NCI-H345 treated with DMSO at 0.1 percent for 48 hours (cell line): ENCODE measurements around the gene TIMM44.
"Not testable (repeated sequence)": the region's sequence is repeated elsewhere in the genome, so short reads cannot be mapped to it uniquely, and the experiment has no call there.

Source experiments
- DNase-seq: peaks from one replicate; lab custom pipeline; 2025; ENCODE audit not compliant: unreplicated experiment; lab: John Stamatoyannopoulos, UW

Gene TIMM44

DNA sequence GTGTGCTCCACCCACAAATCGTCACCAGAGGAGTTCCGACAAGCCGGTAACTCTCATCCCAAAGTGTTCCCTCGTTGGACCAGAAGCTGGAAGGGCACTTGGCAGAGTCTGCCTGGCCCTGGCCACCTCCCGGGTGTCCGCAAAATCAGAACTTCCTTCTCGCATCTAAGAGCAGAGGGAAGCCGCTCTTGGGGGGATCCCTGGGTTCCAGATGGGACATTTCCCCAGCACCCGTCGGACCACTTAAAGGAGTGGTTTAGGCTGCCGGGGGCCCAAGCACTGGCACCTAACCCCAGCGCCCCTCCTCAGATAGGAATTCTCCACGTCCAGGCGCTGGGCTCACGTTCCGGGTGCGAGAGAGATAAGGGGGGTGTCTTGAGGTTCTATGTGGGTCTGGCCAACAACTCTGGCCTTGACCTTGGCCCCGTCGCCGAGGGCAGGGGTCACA is 40.6 kb downstream of the TIMM44 start:
- DNase-seq: no peak

DNA sequence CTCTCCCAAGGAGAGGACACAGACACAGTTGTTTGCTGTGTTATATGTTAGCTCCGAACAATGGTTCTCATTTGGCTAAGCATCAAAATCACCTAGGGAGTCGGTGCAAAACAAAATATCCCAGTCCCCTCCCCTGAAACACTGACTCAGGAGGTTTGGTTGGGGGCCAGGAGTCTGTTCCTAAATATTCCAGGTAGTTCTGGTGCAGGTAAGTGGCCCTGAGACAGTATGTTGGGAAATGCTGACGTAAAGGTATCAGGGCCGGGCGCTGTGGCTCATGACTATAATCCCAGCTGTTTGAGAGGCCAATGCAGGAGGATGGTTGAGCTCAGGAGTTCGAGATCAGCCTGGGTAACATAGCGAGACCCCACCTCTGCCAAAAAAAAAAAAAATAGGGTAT is 42.1 kb downstream of the TIMM44 start:
- no peak for DNase-seq

DNA sequence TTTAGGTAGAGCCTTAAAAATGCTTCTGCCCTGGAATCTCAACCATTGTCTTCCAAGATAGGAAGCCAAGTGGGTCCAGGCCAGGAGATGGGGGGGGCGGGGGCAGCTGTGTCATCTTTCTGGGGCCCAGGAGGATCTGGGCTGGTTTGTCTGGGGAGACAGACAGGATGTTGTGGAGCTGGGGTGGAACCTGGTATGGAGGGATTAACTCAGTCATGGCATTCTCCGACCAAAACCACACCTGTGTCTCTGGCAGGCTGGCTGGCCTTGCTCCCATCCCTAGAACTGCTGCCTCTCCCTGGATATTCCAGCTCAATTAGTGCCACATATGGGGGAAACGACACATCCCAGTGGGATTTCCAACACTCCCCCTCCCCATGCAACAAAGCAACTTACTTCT is 42.5 kb downstream of the TIMM44 start:
- no peak for DNase-seq

DNA sequence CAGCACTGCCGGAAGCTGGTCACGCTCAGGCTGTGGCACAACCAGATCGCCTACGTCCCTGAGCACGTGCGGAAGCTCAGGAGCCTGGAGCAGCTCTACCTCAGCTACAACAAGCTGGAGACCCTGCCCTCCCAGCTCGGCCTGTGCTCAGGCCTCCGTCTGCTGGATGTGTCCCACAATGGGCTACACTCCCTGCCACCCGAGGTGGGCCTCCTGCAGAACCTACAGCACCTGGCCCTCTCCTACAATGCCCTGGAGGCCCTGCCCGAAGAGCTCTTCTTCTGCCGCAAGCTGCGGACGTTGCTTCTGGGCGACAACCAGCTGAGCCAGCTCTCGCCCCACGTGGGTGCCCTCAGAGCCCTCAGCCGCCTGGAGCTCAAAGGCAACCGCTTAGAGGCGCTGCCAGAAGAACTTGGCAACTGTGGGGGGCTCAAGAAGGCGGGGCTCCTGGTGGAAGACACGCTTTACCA is 43.0 kb downstream of the TIMM44 start:
- DNase-seq: no peak

DNA sequence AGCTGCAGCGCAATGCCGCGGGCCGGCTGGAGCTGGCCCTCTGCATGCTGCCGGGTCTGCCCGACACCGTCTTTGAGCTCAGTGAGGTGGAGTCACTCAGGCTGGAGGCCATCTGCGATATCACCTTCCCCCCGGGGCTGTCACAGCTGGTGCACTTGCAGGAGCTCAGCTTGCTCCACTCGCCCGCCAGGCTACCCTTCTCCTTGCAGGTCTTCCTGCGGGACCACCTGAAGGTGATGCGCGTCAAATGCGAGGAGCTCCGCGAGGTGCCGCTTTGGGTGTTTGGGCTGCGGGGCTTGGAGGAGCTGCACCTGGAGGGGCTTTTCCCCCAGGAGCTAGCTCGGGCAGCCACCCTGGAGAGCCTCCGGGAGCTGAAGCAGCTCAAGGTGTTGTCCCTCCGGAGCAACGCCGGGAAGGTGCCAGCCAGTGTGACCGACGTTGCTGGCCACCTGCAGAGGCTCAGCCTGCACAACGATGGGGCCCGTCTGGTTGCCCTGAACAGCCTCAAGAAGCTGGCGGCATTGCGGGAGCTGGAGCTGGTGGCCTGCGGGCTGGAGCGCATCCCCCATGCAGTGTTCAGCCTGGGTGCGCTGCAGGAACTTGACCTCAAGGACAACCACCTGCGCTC is 43.6 kb downstream of the TIMM44 start:
- no peak for DNase-seq

DNA sequence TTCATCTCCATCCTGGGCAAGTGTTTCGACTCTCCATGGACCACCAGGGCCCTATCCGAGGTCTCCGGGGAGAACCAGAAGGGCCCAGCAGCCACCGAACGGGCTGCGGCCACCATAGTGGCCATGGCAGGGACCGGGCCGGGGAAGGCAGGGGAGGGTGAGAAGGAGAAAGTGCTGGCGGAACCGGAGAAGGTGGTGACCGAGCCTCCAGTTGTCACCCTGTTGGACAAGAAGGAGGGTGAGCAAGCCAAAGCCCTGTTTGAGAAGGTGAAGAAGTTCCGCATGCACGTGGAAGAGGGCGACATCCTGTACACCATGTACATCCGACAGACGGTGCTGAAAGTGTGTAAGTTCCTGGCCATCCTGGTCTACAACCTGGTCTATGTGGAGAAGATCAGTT is 44.5 kb downstream of the TIMM44 start:
- no peak for DNase-seq

DNA sequence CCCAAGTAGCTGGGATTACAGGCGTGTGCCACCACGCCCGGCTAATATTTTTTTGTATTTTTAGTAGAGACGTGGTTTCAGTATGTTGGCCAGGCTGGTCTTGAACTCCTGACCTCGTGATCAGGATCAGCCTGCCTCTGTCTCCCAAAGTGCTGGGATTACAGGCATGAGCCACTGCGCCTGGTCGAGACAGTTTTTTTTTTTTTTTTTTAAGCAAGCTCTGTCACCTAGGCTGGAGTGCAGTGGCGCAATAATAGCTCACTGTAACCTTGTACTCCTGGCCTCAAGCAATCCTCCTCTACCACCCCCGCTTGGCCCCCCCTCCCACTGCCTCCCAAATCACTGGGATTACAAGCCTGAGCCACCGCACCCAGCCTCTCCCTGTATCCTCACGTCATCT is 46.2 kb downstream of the TIMM44 start:
- no peak for DNase-seq

DNA sequence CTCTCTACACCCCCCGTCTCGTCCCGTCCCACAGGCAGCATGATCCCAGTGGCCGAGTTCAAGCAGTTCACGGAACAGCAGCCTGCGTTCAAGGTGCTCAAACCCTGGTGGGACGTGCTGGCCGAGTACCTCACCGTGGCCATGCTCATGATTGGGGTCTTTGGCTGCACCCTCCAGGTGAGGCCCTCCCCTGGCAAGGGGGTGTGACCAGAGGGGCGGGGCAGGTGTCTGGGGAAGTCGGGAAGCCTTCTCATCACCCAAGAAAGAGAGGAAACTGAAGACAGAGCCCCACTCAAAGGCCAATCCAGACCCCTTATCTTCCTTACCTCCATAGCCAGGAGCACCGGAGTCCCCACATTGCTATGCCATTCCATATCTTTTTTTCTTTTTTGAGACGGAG is 47.9 kb downstream of the TIMM44 start:
- no peak for DNase-seq

GRCh38 chr19:7894612-7895309 is 48.7 kb downstream of the TIMM44 start:
- DNase-seq: no peak

DNA sequence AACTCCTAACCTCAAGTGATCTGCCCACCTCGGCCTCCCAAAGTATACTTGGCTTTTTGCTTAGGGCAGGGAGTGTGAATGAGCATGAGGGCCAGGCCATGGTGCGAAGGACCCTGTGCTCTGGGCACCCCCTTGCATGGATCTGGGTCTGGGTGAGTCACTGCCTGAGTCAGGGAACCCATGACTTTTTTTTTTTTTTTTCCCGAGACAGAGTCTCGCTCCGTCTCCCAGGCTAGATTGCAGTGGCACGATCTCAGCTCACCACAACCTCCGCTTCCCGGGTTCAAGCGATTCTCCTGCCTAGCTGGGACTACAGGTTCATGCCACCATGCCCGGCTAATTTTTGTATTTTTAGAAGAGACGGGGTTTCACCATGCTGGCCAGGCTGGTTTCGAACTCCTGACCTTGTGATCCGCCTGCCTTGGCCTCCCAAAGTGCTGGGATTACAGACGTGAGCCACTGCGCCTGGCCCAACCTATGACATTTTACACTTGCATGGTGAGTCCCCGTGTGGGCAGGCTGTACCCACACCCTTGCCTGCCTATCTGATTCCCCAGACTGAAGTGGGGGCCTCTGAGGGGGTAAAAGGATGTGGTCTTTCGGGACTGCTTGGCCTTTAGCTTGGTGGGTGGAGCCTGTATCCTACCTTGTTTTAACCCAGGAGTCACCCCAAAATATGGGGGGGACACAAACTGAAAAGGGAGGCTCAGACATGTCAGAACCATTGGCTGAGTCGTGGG is 49.9 kb downstream of the TIMM44 start:
- DNase-seq: not testable (repeated sequence)

DNA sequence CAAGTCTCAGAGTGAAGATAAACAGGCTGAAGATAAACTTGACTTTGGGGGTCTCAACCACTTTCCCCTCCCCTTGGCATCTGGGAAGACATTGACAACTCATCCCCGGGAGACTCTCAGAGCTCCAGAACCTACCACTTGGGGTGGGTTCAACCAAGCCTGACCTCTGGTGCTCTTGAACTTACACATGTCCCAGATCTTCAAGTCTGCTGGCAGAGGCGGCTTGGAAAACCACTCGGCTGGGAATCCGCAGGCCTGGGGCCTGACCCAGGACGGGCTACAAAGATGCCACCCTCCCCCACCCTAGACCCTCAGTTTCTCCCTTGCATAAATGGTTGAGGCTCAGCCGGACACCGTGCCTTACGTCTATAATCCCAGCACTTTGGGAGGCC is 54.6 kb downstream of the TIMM44 start:
- DNase-seq: no peak

- no peak for DNase-seq
Observed at GRCh38 chr19:7888145-7888825, 55.2 kb downstream of the TIMM44 start, which contains the start of gene LRRC8E. LRRC8E (plus strand) TSS chr19:7888510; CDS start chr19:7895604, 7,094 bp downstream.

- DNase-seq: no peak
Observed at GRCh38 chr19:7887408-7888144, 55.9 kb downstream of the TIMM44 start.

DNA sequence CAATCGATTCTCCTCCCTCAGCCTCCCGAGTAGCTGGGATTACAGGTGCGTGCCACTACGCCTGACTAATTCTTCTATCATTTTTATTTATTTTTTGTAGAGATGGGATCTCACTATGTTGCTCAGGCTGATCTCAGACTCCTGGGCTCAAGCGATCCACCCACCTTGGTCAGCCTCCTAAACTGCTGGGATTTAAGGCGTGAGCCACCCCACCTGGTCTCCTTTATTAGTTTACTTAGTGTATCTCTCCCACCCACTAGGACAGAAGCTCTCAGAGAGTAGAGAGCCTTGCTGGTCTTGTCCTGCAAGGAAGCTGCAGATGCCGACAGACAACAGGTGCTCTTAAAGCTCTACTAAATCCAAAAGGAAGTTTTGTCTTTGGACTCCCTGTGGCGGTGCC is 57.6 kb downstream of the TIMM44 start:
- no peak for DNase-seq

DNA sequence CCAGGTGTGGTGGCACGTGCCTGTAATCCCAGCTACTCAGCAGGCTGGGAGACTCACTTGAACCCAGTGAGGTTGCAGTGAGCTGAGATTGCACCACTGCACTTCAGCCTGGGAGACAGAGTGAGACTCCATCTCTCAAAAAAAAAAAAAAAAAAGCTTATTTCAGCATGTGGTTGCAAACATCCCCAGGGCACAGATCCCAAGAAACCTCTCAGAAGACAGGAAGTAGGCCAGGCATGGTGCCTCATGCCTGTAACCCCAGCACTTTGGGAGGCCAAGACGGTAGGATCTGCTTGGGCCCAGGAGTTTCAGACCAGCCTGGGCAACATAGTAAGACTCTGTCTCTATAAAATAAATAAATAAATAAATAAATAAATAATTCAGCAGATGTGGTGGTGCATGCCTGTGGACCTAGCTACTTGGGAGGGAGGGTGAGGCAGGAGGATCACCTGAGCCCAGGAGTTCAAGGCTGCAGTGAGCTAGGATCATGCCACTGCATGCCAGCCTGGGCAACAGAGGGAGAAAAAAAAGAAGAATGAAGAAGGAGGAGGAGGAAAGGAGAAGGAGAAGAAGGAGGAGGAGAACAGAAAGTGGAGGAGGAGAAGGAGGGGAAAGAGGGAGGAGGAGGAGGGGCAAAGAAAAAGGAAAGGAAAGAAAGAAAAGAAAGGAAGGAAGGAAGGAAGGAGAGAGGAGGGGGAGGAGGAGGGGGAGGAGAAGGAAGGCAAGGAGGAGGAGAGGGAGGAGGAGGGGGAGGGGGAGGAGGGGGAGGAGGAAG is 59.5 kb downstream of the TIMM44 start:
- no peak for DNase-seq

DNA sequence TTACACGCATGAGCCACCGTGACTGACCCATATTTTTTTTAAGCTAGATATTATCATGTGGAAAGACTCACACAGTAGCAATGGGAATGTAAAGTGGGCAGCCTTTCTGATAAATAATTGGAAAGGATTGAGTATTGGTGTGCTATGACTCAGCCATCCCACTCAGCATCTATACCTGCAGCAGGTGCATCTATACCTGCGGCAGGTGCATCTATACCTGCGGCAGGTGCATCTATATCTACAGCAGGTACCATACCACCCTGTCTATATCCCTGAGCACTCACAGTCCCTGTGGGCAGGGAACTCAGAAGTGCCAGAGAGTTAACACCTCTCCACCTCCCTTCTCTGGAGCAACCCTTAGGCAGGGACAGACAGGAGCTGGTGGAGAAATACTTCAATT is 60.4 kb downstream of the TIMM44 start:
- DNase-seq: no peak

- no peak for DNase-seq
Observed at GRCh38 chr19:7881910-7882309, 61.6 kb downstream of the TIMM44 start.

DNA sequence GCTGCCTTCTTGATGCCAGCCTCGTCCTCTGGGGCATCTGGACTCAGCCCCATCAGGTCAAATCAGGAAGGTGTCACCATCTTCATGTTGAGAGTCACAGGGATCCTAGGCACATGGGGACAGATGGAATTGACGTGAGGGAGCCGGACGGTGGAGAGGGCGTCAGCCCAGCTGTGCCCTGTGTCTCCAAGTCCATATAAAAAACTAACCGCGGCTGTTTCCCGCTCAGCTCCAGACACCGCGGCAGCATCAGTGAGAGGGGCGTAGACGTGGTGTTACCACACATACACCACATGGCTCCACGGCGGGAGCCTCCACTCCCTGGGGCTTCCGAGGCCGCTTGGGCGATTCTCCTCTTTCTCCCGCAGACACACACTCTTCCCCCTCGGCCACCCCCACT is 63.6 kb downstream of the TIMM44 start:
- no peak for DNase-seq

GRCh38 chr19:7879111-7879807 is 64.2 kb downstream of the TIMM44 start:
- no peak for DNase-seq
